Common myeloid progenitor, CD34-positive (primary cell): Measurements from ENCODE around the gene STX17.

Source experiments
- CTCF ChIA-PET: fragments of 350-600 bp; sonication (Branson Sonifier 250); formaldehyde crosslinking; loops from one replicate; lab custom pipeline; 2021; ENCODE audit warnings: antibody characterized with exemption; lab: Charles Lee
- POLR2A ChIA-PET: fragments of 350-600 bp; sonication (Branson Sonifier 250); formaldehyde crosslinking; loops from one replicate; lab custom pipeline; 2021; ENCODE audit warnings: antibody characterized with exemption; lab: Charles Lee
- DNase-seq, 3 donors: peaks; one replicate each; pipeline versions ENCODE4 v3.0.0 to v3.0.0-alpha.2; 2013
- H3K27ac ChIP-seq, 2 experiments: 1 replicate in 1 of 2; 2 replicates in 1 of 2; pipeline ENCODE4 v1.7.0; 2013; ENCODE audit warnings: inconsistent platforms in 2 of 2, low read length in 2 of 2, mild to moderate bottlenecking in 2 of 2, low read depth in 1 of 2, moderate library complexity in 1 of 2; ENCODE audit not compliant: severe bottlenecking in 2 of 2, insufficient read depth in 1 of 2, poor library complexity in 1 of 2
- H3K27me3 ChIP-seq, 5 experiments: replicated peaks in 2 of 5; 1 replicate in 3 of 5; 2 replicates in 2 of 5; pipeline versions ENCODE4 v1.6.1 to v1.7.0; 2013; ENCODE audit warnings: low read length in 4 of 5, mild to moderate bottlenecking in 2 of 5, moderate library complexity in 2 of 5, inconsistent platforms in 1 of 5; ENCODE audit not compliant: insufficient read depth in 5 of 5, control insufficient read depth in 4 of 5
- H3K36me3 ChIP-seq, 4 experiments: 1 replicate in 2 of 4; 2 replicates in 2 of 4; pipeline versions ENCODE4 v1.6.1 to v1.7.0; 2013; ENCODE audit warnings: low read length in 3 of 4, control low read depth in 1 of 4, mild to moderate bottlenecking in 1 of 4; ENCODE audit not compliant: control insufficient read depth in 4 of 4, insufficient read depth in 4 of 4
- H3K4me1 ChIP-seq, 4 experiments: 1 replicate in 3 of 4; 2 replicates in 1 of 4; pipeline versions ENCODE4 v1.6.1 to v1.7.1; 2013; ENCODE audit warnings: low read length in 3 of 4, mild to moderate bottlenecking in 3 of 4, control low read depth in 1 of 4, inconsistent platforms in 1 of 4, moderate library complexity in 1 of 4; ENCODE audit not compliant: control insufficient read depth in 4 of 4, insufficient read depth in 4 of 4; ENCODE audit errors: control extremely low read depth in 1 of 4
- H3K4me3 ChIP-seq, 7 experiments: 1 replicate in 4 of 7; 2 replicates in 3 of 7; pipeline versions ENCODE4 v1.5.1 to v1.7.0; 2013; ENCODE audit warnings: mild to moderate bottlenecking in 7 of 7, low read length in 6 of 7, moderate library complexity in 6 of 7, inconsistent platforms in 2 of 7, low read depth in 2 of 7, control low read depth in 1 of 7; ENCODE audit not compliant: insufficient read depth in 4 of 7, control insufficient read depth in 1 of 7; ENCODE audit errors: extremely low read depth in 1 of 7
- H3K9me3 ChIP-seq, 5 experiments: 1 replicate in 4 of 5; 2 replicates in 1 of 5; pipeline versions ENCODE4 v1.6.1 to v1.7.1; 2013; ENCODE audit warnings: low read length in 4 of 5, mild to moderate bottlenecking in 2 of 5, inconsistent platforms in 1 of 5, low read depth in 1 of 5, moderate library complexity in 1 of 5; ENCODE audit not compliant: control insufficient read depth in 4 of 5, insufficient read depth in 2 of 5; ENCODE audit errors: control extremely low read depth in 1 of 5
- WGBS: methylation state at CpG from one replicate; pipeline ENCODE4 v1.1.5; 2013; ENCODE audit not compliant: insufficient coverage; 5-methylcytosine and 5-hydroxymethylcytosine counted together

Gene STX17

GRCh38 chr9:99936947-99937587 lies 30.6 kb downstream of the STX17 start:
- ChIA-PET POLR2A (no interaction called here), CTCF (interaction anchor here (0.6 kb wide), 1 partner anchor 12 kb away, joined by 3 read pairs; no protein-coding TSS in a partner anchor)
- Histone ChIP-seq H3K27me3 (no peaks in the 10 kb centered on the region), H3K9me3 (peaks cover 0 to 12% (median 2%) of the 10 kb centered on the region in 5 experiments), H3K4me1 (no peaks in the 10 kb centered on the region), H3K4me3 (no peak overlapping the region), H3K27ac (no peak overlapping the region), H3K36me3 (peaks cover 0 to 19% (median 3%) of the 10 kb centered on the region in 4 experiments)
- no peak for DNase-seq
- WGBS = 100% methylated on average over 1 of the region's 4 CpGs

GRCh38 chr9:99947395-99947794 lies 40.9 kb downstream of the STX17 start:
- DNase-seq = no peak
- H3K4me3 ChIP-seq = no peak overlapping the region
- WGBS = 100% methylated on average over 2 of the region's 3 CpGs
- no peak overlapping the region for H3K27ac ChIP-seq
- H3K27me3 ChIP-seq = no peaks in the 10 kb centered on the region
- CTCF ChIA-PET = interaction anchor here (1.1 kb wide), 1 partner anchor 14 kb away, joined by 3 read pairs; no protein-coding TSS in a partner anchor
- H3K4me1 ChIP-seq = peaks cover 0 to 2% (median 0%) of the 10 kb centered on the region in 4 experiments
- peaks cover 0 to 6% (median under 1%) of the 10 kb centered on the region in 5 experiments for H3K9me3 ChIP-seq
- POLR2A ChIA-PET = interaction anchor here (0.6 kb wide), 1 partner anchor 323 kb away, joined by 3 read pairs; no protein-coding TSS in a partner anchor
- H3K36me3 ChIP-seq = peaks cover 8 to 17% (median 11%) of the 10 kb centered on the region in 4 experiments

GRCh38 chr9:99948482-99948881 lies 42.0 kb downstream of the STX17 start:
- ChIA-PET CTCF (interaction anchor here (1.7 kb wide), 1 partner anchor 118 kb away, joined by 5 read pairs; no protein-coding TSS in a partner anchor), POLR2A (no interaction called here)
- H3K4me3 ChIP-seq = no peak overlapping the region
- peaks cover 0 to 4% (median 0%) of the 10 kb centered on the region in 5 experiments for H3K9me3 ChIP-seq
- peaks cover 0 to 2% (median 1%) of the 10 kb centered on the region in 4 experiments for H3K4me1 ChIP-seq
- peaks cover 8 to 21% (median 10%) of the 10 kb centered on the region in 4 experiments for H3K36me3 ChIP-seq
- H3K27ac ChIP-seq = no peak overlapping the region
- H3K27me3 ChIP-seq = no peaks in the 10 kb centered on the region
- DNase-seq = no peak
- WGBS = no CpG with 5 or more reads among the region's 2 CpGs

- peaks cover 8 to 21% (median 10%) of the 10 kb centered on the region in 4 experiments for H3K36me3 ChIP-seq
- H3K27me3 ChIP-seq = no peaks in the 10 kb centered on the region
- peak in 1 of 3 donors; percentile 8 for DNase-seq
- H3K4me1 ChIP-seq = peaks cover 0 to 5% (median 3%) of the 10 kb centered on the region in 4 experiments
- no peak overlapping the region for H3K4me3 ChIP-seq
- H3K9me3 ChIP-seq = peaks cover 0 to 3% (median 0%) of the 10 kb centered on the region in 5 experiments
- CTCF ChIA-PET = interaction anchor here (0.8 to 1.7 kb wide), 2 partner anchors 25 to 119 kb away, joined by 3 to 5 read pairs; no protein-coding TSS in a partner anchor
- POLR2A ChIA-PET = no interaction called here
- H3K27ac ChIP-seq = no peak overlapping the region
These were observed 42.4 kb downstream of the STX17 start for GRCh38 chr9:99948896-99949295.

- peak; percentile 18 to 67 (median 66) for DNase-seq
- Histone ChIP-seq H3K9me3 (peaks cover 0 to 3% (median 0%) of the 10 kb centered on the region in 5 experiments), H3K36me3 (peaks cover 10 to 16% (median 10%) of the 10 kb centered on the region in 4 experiments), H3K4me1 (peaks cover 0 to 5% (median 1%) of the 10 kb centered on the region in 4 experiments), H3K4me3 (no peak overlapping the region), H3K27ac (no peak overlapping the region), H3K27me3 (no peaks in the 10 kb centered on the region)
- CTCF ChIA-PET = no interaction called here
- POLR2A ChIA-PET = no interaction called here
- no CpG with 5 or more reads among the region's 3 CpGs for WGBS
These were observed 47.5 kb downstream of the STX17 start for GRCh38 chr9:99953861-99954507.

GRCh38 chr9:99954819-99955218 lies 48.4 kb downstream of the STX17 start:
- Histone ChIP-seq H3K4me1 (peaks cover 0 to 5% (median 1%) of the 10 kb centered on the region in 4 experiments), H3K27ac (no peak overlapping the region), H3K36me3 (peaks cover 10 to 16% (median 10%) of the 10 kb centered on the region in 4 experiments), H3K9me3 (peaks cover 0 to 3% (median 0%) of the 10 kb centered on the region in 5 experiments), H3K27me3 (no peaks in the 10 kb centered on the region), H3K4me3 (no peak overlapping the region)
- ChIA-PET POLR2A (no interaction called here), CTCF (no interaction called here)
- DNase-seq = no peak
- no CpG with 5 or more reads among the region's 1 CpG for WGBS
